Measurements from ENCODE around the gene TAF12.
"Not testable (repeated sequence)": the region's sequence is repeated elsewhere in the genome, so short reads cannot be mapped to it uniquely, and the experiment has no call there.

Gene TAF12, protein sequence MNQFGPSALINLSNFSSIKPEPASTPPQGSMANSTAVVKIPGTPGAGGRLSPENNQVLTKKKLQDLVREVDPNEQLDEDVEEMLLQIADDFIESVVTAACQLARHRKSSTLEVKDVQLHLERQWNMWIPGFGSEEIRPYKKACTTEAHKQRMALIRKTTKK

DNA sequence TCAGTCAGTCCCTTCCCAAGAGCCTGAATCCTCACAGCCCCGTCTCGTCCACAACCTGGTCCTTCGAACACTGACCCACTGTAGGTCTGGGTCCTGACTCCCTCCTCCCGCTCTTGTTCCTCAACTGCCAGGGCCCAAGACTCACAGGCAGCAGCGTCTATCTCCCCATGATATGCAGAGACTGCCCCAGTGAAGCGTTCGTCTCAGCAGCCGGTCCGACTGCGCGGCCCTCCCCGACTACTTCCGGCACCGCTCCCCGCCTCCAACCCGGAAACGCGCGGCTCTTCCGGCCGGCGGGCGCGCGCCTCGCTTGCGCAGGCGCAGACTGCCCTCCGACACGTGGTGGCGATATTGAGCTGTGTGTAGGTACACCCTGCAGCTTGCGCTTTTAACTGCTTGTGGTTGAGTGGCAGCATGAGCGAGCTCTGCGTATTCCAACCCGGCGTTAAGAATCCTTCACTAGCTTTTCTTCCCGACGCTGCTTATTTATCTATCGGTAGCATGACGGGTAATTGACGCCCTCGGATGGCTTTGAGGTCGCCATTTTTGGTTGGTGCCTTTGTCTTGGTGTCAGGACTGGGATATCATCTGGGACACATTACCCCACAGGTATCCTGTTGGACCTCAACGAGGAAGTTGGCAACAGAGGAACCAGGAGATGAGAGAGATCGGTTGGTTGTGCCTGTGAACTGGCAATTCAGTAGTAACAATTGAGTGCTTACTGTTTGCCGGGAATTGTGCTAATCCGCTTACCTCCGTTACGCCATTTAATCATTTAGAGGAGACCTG lies at the start of gene TAF12:
TSS of gene TAF12 (minus strand) at position 221 of the 789 bp plus-strand sequence. CDS start 20,986 bp downstream, outside the sequence.
- H3K27me3 ChIP-seq (ENCODE audit: control insufficient read depth, insufficient read depth, low read length) = no peaks in the 10 kb centered on the region
- peaks cover 9% of the 10 kb centered on the region for H3K4me1 ChIP-seq (ENCODE audit: control insufficient read depth, insufficient read depth, low read length)
- peak within 1 kb of the TSS; percentile 94 for H3K4me3 ChIP-seq (ENCODE audit: low read length)
- peak within 1 kb of the TSS; percentile 98 for H3K9ac ChIP-seq (ENCODE audit: low read length)
- H3K36me3 ChIP-seq (ENCODE audit: control insufficient read depth, insufficient read depth, low read length) = no peaks in the 10 kb centered on the region
- H3K27ac ChIP-seq (ENCODE audit: low read depth, low read length) = peak within 1 kb of the TSS; percentile 80

DNA sequence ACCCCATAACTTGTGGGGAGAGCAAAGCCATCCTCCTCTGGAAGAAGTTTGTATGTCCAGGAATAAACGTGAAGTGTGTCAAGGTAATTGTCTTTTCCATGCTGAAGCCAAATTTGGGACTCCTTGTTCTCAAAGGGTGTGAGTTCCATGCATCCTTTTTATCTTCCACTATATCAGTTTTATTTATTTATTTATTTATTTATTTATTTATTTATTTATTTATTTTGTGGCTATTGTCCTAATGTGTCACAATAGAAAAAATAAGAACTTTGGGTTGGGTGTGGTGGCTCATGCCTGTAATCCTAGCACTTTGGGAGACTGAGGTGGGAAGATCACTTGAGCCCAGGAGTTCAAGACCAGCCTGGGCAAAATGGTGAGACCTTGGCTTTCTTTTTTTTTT lies 48.8 kb upstream of the TAF12 start:
- not testable (repeated sequence) for H3K9ac ChIP-seq (ENCODE audit: low read length); H3K27ac ChIP-seq (ENCODE audit: low read depth, low read length); H3K36me3 ChIP-seq (ENCODE audit: control insufficient read depth, insufficient read depth, low read length); H3K4me3 ChIP-seq (ENCODE audit: low read length); H3K4me1 ChIP-seq (ENCODE audit: control insufficient read depth, insufficient read depth, low read length); H3K27me3 ChIP-seq (ENCODE audit: control insufficient read depth, insufficient read depth, low read length)

DNA sequence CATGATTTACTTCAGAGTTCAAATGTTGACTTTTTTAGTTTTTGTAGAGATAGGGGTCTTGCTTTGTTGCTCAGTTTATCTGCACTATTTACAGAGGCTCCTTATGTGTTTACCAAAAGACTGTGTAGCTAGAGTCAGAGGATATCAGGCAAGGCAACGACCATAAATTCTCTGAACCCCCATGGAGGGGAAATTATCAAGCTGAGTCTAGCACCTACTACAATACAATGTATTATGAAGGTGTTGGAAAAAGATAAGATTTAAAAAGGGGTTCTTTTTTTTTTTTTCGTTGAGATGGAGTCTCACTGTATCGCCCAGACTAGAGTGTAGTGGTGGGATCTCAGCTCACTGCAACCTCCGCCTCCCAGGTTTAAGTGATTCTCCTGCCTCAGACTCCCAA lies 42.1 kb upstream of the TAF12 start:
- Histone ChIP-seq H3K27ac (ENCODE audit: low read depth, low read length) (no peak overlapping the region), H3K36me3 (ENCODE audit: control insufficient read depth, insufficient read depth, low read length) (peaks cover 4% of the 10 kb centered on the region), H3K9ac (ENCODE audit: low read length) (no peak overlapping the region)

DNA sequence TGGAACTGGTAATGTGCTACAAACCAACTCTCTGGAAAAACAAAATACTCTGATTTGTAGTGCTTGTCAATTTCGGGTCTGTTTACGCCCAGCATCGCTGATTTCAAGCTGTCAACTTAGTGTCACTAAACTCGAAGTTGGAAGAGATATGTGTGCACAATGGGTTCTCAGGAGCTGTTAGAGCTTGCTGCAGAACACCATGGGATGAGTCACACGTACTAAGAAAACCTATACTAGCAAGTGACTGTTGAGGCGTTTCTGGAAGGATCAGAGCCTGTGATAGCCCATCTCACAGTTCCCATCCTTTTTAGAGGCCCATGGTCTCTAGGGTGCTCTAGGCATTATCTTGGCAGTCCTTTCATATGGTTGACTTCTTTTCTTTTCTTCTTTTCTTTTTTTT lies 40.0 kb upstream of the TAF12 start:
- Histone ChIP-seq H3K9ac (ENCODE audit: low read length) (no peak overlapping the region), H3K4me1 (ENCODE audit: control insufficient read depth, insufficient read depth, low read length) (no peaks in the 10 kb centered on the region), H3K36me3 (ENCODE audit: control insufficient read depth, insufficient read depth, low read length) (peaks cover 4% of the 10 kb centered on the region), H3K27me3 (ENCODE audit: control insufficient read depth, insufficient read depth, low read length) (no peaks in the 10 kb centered on the region), H3K27ac (ENCODE audit: low read depth, low read length) (no peak overlapping the region), H3K4me3 (ENCODE audit: low read length) (no peak overlapping the region)

More for the DNA sequence above, 42.1 kb upstream of the TAF12 start:
- Histone ChIP-seq H3K4me1 (ENCODE audit: control insufficient read depth, insufficient read depth, low read length) (no peaks in the 10 kb centered on the region), H3K27me3 (ENCODE audit: control insufficient read depth, insufficient read depth, low read length) (no peaks in the 10 kb centered on the region), H3K4me3 (ENCODE audit: low read length) (no peak overlapping the region)

DNA sequence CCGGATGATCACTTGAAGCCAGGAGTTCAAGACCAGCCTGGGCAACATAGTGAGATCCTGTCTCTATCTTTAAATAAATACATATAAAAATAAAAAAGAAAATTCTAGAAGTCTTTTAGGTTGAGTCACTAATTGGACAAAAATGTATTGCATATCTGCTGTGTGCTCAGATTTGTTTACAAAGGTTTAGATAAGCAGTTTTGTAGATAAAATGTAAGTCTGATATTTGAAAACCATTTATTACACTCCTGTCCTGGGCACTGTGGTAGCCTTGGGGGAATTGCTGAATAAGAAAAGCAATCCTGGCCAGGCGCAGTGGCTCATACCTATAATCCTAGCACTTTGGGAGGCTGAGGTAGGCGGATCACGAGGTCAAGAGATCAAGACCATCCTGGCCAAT lies 37.3 kb upstream of the TAF12 start:
- Histone ChIP-seq H3K4me1 (ENCODE audit: control insufficient read depth, insufficient read depth, low read length) (no peaks in the 10 kb centered on the region), H3K27ac (ENCODE audit: low read depth, low read length) (no peak overlapping the region), H3K27me3 (ENCODE audit: control insufficient read depth, insufficient read depth, low read length) (no peaks in the 10 kb centered on the region), H3K9ac (ENCODE audit: low read length) (no peak overlapping the region), H3K4me3 (ENCODE audit: low read length) (no peak overlapping the region), H3K36me3 (ENCODE audit: control insufficient read depth, insufficient read depth, low read length) (peaks cover 4% of the 10 kb centered on the region)

DNA sequence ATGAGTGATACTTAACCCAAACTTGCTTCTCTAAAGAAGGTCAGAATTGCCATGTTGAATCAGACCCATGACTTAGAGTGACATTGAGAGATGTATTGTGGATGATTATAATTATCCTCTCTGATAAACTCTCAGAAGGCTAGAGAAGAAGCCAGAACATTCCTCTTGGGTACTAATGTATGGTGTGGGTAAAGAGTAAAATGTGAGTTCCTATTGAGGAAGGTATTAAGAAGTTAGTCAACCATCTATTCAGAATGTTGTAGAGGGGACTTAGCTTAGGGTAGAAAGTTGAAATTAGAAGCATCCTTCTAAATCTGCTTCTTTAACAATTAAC lies 33.0 kb upstream of the TAF12 start:
- no peak overlapping the region for H3K9ac ChIP-seq (ENCODE audit: low read length)
- no peak overlapping the region for H3K27ac ChIP-seq (ENCODE audit: low read depth, low read length)
- H3K27me3 ChIP-seq (ENCODE audit: control insufficient read depth, insufficient read depth, low read length) = no peaks in the 10 kb centered on the region

DNA sequence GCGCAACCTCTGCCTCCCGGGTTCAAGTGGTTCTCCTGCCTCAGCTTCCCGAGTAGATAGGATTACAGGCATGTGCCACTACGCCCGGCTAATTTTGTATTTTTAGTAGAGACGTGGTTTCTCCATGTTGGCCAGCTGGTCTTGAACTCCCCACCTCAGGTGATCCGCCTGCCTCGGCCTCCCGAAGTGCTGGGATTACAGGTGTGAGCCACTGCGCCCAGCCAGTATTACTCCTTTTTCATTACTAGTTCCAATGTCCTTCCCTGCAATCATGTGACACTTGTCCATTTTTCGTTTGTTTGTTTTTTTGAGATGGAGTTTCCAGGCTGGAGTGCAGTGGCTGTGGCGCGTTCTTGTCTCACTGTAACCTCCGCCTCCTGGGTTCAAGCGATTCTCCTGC lies 30.1 kb upstream of the TAF12 start:
- H3K36me3 ChIP-seq (ENCODE audit: control insufficient read depth, insufficient read depth, low read length); H3K27me3 ChIP-seq (ENCODE audit: control insufficient read depth, insufficient read depth, low read length); H3K9ac ChIP-seq (ENCODE audit: low read length); H3K4me1 ChIP-seq (ENCODE audit: control insufficient read depth, insufficient read depth, low read length); H3K4me3 ChIP-seq (ENCODE audit: low read length); H3K27ac ChIP-seq (ENCODE audit: low read depth, low read length): not testable (repeated sequence)

More for the DNA sequence above, 33.0 kb upstream of the TAF12 start:
- Histone ChIP-seq H3K4me3 (ENCODE audit: low read length) (no peak overlapping the region), H3K4me1 (ENCODE audit: control insufficient read depth, insufficient read depth, low read length) (no peaks in the 10 kb centered on the region), H3K36me3 (ENCODE audit: control insufficient read depth, insufficient read depth, low read length) (no peaks in the 10 kb centered on the region)

DNA sequence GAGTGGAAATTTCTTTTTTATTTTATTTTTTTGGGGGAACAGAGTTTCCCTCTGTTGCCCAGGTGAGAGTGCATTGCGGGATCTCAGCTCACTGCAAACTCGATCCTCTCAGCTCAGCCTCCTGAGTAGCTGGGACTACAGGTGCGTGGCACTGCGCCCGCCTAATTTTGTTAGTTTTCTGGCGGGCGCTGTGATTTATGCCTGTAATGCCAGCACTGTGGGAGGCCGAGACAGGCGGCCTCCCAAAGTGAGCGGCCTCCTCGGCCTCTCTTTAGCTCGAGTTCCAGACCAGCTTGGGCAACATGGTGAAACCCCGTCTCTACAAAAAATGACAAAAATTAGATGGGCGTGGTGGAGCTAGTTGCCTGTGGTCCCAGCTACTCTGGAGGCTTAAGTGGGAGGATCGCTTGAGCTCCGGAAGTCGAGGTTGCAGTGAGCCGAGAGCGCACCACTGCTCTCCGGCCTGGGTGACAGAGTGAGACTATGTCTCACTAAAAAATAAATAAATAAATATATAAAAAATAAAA lies 28.4 kb upstream of the TAF12 start:
- H3K36me3 ChIP-seq (ENCODE audit: control insufficient read depth, insufficient read depth, low read length) = no peaks in the 10 kb centered on the region
- no peak overlapping the region for H3K4me3 ChIP-seq (ENCODE audit: low read length)
- H3K27ac ChIP-seq (ENCODE audit: low read depth, low read length) = no peak overlapping the region
- no peaks in the 10 kb centered on the region for H3K27me3 ChIP-seq (ENCODE audit: control insufficient read depth, insufficient read depth, low read length)
- H3K4me1 ChIP-seq (ENCODE audit: control insufficient read depth, insufficient read depth, low read length) = peaks cover 10% of the 10 kb centered on the region
- no peak overlapping the region for H3K9ac ChIP-seq (ENCODE audit: low read length)

DNA sequence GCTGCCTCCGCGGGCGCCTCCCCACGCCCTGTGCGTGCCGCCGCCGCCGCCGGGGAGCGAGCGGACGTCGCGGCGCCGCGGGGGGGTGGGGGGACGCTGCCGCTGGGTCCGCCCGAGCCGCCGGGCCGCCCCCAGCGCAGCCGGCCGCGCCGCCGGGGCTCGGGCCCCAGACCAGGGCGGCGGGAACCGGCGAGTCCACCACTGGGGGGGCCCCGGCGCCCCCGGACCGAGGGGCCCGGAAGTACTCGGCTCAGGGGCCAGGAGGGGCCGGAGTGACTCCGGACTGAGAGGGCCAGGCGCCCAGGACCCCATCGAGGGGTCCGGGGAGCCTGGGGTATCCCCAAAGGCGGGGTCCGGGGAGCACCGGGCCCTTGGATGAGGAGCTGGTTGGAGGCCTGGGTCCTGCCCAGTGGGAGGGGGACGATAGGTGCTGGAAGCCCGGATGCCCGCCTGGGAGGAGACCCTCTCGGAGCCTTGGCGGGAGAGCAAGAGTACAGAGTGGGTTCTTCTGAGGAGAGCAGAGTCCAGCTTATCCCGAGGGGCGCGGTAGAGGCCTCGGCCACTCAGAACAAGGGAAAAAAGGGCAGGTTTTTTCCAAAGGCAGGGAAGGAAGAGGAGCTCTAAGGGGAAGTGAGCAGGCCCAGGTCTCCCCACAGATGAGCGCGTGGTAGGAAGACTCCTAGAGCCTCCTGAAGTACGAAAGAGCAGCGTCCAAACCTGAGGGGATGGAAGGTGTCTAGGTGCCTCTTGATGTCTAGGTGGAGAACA lies 26.3 kb upstream of the TAF12 start:
- Histone ChIP-seq H3K4me3 (ENCODE audit: low read length) (peak overlapping the region; percentile 96), H3K27ac (ENCODE audit: low read depth, low read length) (peak overlapping the region; percentile 93), H3K27me3 (ENCODE audit: control insufficient read depth, insufficient read depth, low read length) (no peaks in the 10 kb centered on the region), H3K36me3 (ENCODE audit: control insufficient read depth, insufficient read depth, low read length) (no peaks in the 10 kb centered on the region), H3K9ac (ENCODE audit: low read length) (peak overlapping the region; percentile 98), H3K4me1 (ENCODE audit: control insufficient read depth, insufficient read depth, low read length) (peaks cover 10% of the 10 kb centered on the region)

DNA sequence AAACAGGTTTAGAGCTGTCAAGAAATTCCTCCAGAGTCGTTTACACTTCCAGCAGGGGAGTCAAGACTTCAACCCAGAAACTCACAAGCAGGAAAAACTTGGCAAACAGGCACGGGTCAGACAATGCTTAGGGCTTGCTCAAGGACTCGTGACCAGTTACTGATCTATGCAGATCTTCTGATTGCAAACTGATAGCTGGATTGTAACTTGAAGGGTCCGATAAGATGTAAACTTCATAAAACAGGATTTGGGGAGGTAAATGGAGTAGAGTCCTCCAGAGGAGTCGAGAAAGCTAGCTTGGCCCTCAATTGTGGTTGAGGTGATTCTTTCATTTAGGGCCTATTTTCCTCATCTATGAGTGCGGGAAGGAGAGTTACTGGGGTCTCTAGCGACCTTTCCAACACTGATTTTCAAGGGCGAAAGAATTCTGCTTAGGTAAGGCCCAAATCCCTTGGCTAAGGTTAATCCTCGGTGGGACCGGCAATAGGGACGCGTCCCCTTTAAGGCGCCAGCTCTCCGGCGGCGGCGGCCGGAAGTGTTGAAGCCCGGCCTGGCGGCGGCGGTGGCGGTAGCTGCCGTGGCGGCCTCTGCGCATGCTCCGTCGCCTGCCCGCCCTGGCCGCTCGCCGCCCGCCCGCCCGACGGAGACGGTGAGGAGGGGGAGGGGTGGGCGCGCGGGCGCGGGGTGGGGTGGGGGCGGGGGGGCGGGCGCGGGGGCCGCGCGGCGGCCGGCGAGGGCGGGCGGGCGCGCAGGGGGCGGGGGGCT lies 25.5 kb upstream of the TAF12 start, which contains the start of gene GMEB1:
TSS of gene GMEB1 (plus strand) at position 594 of the 765 bp plus-strand sequence. CDS start 14,829 bp downstream, outside the sequence.
- H3K27ac ChIP-seq (ENCODE audit: low read depth, low read length) = peak within 1 kb of the TSS; percentile 97
- H3K27me3 ChIP-seq (ENCODE audit: control insufficient read depth, insufficient read depth, low read length) = no peaks in the 10 kb centered on the region
- peak within 1 kb of the TSS; percentile 96 for H3K4me3 ChIP-seq (ENCODE audit: low read length)
- H3K9ac ChIP-seq (ENCODE audit: low read length) = peak within 1 kb of the TSS; percentile 98
- peaks cover 10% of the 10 kb centered on the region for H3K4me1 ChIP-seq (ENCODE audit: control insufficient read depth, insufficient read depth, low read length)
- no peaks in the 10 kb centered on the region for H3K36me3 ChIP-seq (ENCODE audit: control insufficient read depth, insufficient read depth, low read length)

DNA sequence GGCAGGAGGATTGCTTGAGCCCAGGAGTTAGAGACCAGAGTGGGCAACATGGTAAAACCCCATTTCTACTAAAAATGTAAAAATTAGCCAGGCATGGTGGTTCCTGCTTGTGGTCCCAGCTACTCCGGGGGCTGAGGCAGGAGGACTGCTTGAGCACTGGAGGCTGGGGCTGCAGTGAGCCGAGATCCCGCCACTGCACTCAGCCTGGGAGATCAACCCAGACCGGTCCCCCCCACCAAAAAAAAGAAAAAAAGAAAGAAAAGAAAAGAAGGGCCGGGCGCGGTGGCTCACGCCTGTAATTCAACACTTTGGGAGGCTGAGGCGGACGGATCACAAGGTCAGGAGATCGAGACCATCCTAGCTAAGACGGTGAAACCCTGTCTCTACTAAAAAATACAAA lies 23.9 kb upstream of the TAF12 start:
- no peak overlapping the region for H3K4me3 ChIP-seq (ENCODE audit: low read length)
- peaks cover 10% of the 10 kb centered on the region for H3K4me1 ChIP-seq (ENCODE audit: control insufficient read depth, insufficient read depth, low read length)
- no peaks in the 10 kb centered on the region for H3K27me3 ChIP-seq (ENCODE audit: control insufficient read depth, insufficient read depth, low read length)
- no peak overlapping the region for H3K27ac ChIP-seq (ENCODE audit: low read depth, low read length)
- H3K9ac ChIP-seq (ENCODE audit: low read length) = no peak overlapping the region
- no peaks in the 10 kb centered on the region for H3K36me3 ChIP-seq (ENCODE audit: control insufficient read depth, insufficient read depth, low read length)

All from rectal smooth muscle tissue (tissue), 1 donor.